Dendritic cell treated with granulocyte-macrophage colony-stimulating factor and Interleukin-4, amounts not matched to agents 40 ng/mL and 50 ng/mL, for 4 days (primary cell): ENCODE measurements around the gene ECT2L.
"Not testable (repeated sequence)": the region's sequence is repeated elsewhere in the genome, so short reads cannot be mapped to it uniquely, and the experiment has no call there.

Experiments
- H3K27ac Mint-ChIP-seq: one replicate; pipeline ENCODE4 v1.8.0; 2022; ENCODE audit warnings: mild to moderate bottlenecking, mixed read lengths
- H3K27me3 Mint-ChIP-seq: one replicate; pipeline ENCODE4 v1.8.0; 2022; ENCODE audit warnings: mild to moderate bottlenecking, mixed read lengths
- H3K36me3 Mint-ChIP-seq: one replicate; pipeline ENCODE4 v1.8.0; 2022; ENCODE audit warnings: low read depth, mixed read lengths
- H3K4me1 Mint-ChIP-seq: one replicate; pipeline ENCODE4 v1.8.0; 2022; ENCODE audit warnings: low read depth, mixed read lengths
- H3K4me3 Mint-ChIP-seq: one replicate; pipeline ENCODE4 v1.8.0; 2022; ENCODE audit warnings: mild to moderate bottlenecking, moderate library complexity, mixed read lengths
- H3K9me3 Mint-ChIP-seq: one replicate; pipeline ENCODE4 v1.8.0; 2022; ENCODE audit warnings: mixed read lengths
- intact Hi-C: fragments of 100-400 bp; cut with micrococcal nuclease; formaldehyde crosslinking; loops from one replicate; pipeline ENCODE4 v1.15.0; 2022

ECT2L gene

GRCh38 chr6:138907167-138907566, 111.3 kb downstream of the ECT2L start:
- H3K27ac Mint-ChIP-seq, result no peak overlapping the region
- H3K4me3 Mint-ChIP-seq, result no peak overlapping the region
- H3K9me3 Mint-ChIP-seq, result no peaks in the 10 kb centered on the region
- H3K4me1 Mint-ChIP-seq, result peaks cover 6% of the 10 kb centered on the region
- H3K27me3 Mint-ChIP-seq, result no peaks in the 10 kb centered on the region
- intact Hi-C loops, result no loop called here
- peaks cover 72% of the 10 kb centered on the region for H3K36me3 Mint-ChIP-seq

- Mint-ChIP-seq H3K27ac (no peak overlapping the region), H3K36me3 (peaks cover 83% of the 10 kb centered on the region)
These were observed 113.6 kb downstream of the ECT2L start for GRCh38 chr6:138909511-138909910.

GRCh38 chr6:138909975-138910374, 114.1 kb downstream of the ECT2L start:
- Mint-ChIP-seq H3K9me3 (no peaks in the 10 kb centered on the region), H3K36me3 (peaks cover 88% of the 10 kb centered on the region), H3K4me1 (peaks cover 6% of the 10 kb centered on the region), H3K27me3 (no peaks in the 10 kb centered on the region), H3K4me3 (no peak overlapping the region), H3K27ac (no peak overlapping the region)
- intact Hi-C loops, result no loop called here

More at GRCh38 chr6:138909511-138909910, 113.6 kb downstream of the ECT2L start:
- no peaks in the 10 kb centered on the region for H3K27me3 Mint-ChIP-seq
- no peaks in the 10 kb centered on the region for H3K9me3 Mint-ChIP-seq
- H3K4me1 Mint-ChIP-seq, result peaks cover 6% of the 10 kb centered on the region
- H3K4me3 Mint-ChIP-seq, result no peak overlapping the region
- intact Hi-C loops, result no loop called here

GRCh38 chr6:138912308-138912707, 116.4 kb downstream of the ECT2L start:
- Mint-ChIP-seq H3K27me3 (no peaks in the 10 kb centered on the region), H3K9me3 (no peaks in the 10 kb centered on the region)
- intact Hi-C loops, result no loop called here

GRCh38 chr6:138914701-138915100, 118.8 kb downstream of the ECT2L start:
- Mint-ChIP-seq H3K9me3 (no peaks in the 10 kb centered on the region), H3K36me3 (peaks cover 68% of the 10 kb centered on the region), H3K4me3 (no peak overlapping the region), H3K27ac (no peak overlapping the region), H3K27me3 (no peaks in the 10 kb centered on the region), H3K4me1 (no peaks in the 10 kb centered on the region)
- intact Hi-C loops, result no loop called here

More at GRCh38 chr6:138912308-138912707, 116.4 kb downstream of the ECT2L start:
- Mint-ChIP-seq H3K27ac (no peak overlapping the region), H3K36me3 (peaks cover 77% of the 10 kb centered on the region), H3K4me1 (no peaks in the 10 kb centered on the region), H3K4me3 (no peak overlapping the region)

GRCh38 chr6:138920906-138921305, 125.0 kb downstream of the ECT2L start:
- Mint-ChIP-seq H3K36me3 (peaks cover 24% of the 10 kb centered on the region), H3K27me3 (no peaks in the 10 kb centered on the region), H3K27ac (no peak overlapping the region), H3K4me3 (no peak overlapping the region), H3K9me3 (no peaks in the 10 kb centered on the region), H3K4me1 (no peaks in the 10 kb centered on the region)
- intact Hi-C loops, result no loop called here

- intact Hi-C loops, result no loop called here
- H3K27ac Mint-ChIP-seq, result no peak overlapping the region
- H3K4me3 Mint-ChIP-seq, result no peak overlapping the region
- no peaks in the 10 kb centered on the region for H3K27me3 Mint-ChIP-seq
- peaks cover 33% of the 10 kb centered on the region for H3K36me3 Mint-ChIP-seq
- no peaks in the 10 kb centered on the region for H3K4me1 Mint-ChIP-seq
- H3K9me3 Mint-ChIP-seq, result no peaks in the 10 kb centered on the region
These were observed 127.7 kb downstream of the ECT2L start for GRCh38 chr6:138923561-138923960.

- intact Hi-C loops, result no loop called here
- no peaks in the 10 kb centered on the region for H3K9me3 Mint-ChIP-seq
- no peak overlapping the region for H3K4me3 Mint-ChIP-seq
These were observed 129.9 kb downstream of the ECT2L start for GRCh38 chr6:138925806-138926205.

GRCh38 chr6:138926579-138926978, 130.7 kb downstream of the ECT2L start:
- Mint-ChIP-seq H3K27ac (no peak overlapping the region), H3K9me3 (no peaks in the 10 kb centered on the region), H3K4me1 (no peaks in the 10 kb centered on the region), H3K36me3 (peaks cover 18% of the 10 kb centered on the region), H3K27me3 (no peaks in the 10 kb centered on the region), H3K4me3 (no peak overlapping the region)
- intact Hi-C loops, result no loop called here

More at GRCh38 chr6:138925806-138926205, 129.9 kb downstream of the ECT2L start:
- H3K27ac Mint-ChIP-seq, result no peak overlapping the region
- H3K4me1 Mint-ChIP-seq, result no peaks in the 10 kb centered on the region
- H3K36me3 Mint-ChIP-seq, result peaks cover 18% of the 10 kb centered on the region
- H3K27me3 Mint-ChIP-seq, result no peaks in the 10 kb centered on the region

- intact Hi-C loops, result no loop called here
- H3K27me3 Mint-ChIP-seq, result no peaks in the 10 kb centered on the region
- H3K4me1 Mint-ChIP-seq, result no peaks in the 10 kb centered on the region
- peaks cover 3% of the 10 kb centered on the region for H3K9me3 Mint-ChIP-seq
- no peak overlapping the region for H3K4me3 Mint-ChIP-seq
- H3K27ac Mint-ChIP-seq, result no peak overlapping the region
- peaks cover 26% of the 10 kb centered on the region for H3K36me3 Mint-ChIP-seq
These were observed 135.8 kb downstream of the ECT2L start for GRCh38 chr6:138931660-138932059.

GRCh38 chr6:138936873-138937272, 141.0 kb downstream of the ECT2L start:
- H3K27me3 Mint-ChIP-seq, H3K27ac Mint-ChIP-seq, H3K4me3 Mint-ChIP-seq, H3K4me1 Mint-ChIP-seq: not testable (repeated sequence)
- peaks cover 14% of the 10 kb centered on the region for H3K9me3 Mint-ChIP-seq
- peaks cover 64% of the 10 kb centered on the region for H3K36me3 Mint-ChIP-seq
- intact Hi-C loops, result loop anchor here (2.0 kb wide), 1 partner anchor 26 kb away; no protein-coding TSS in a partner anchor

- no peaks in the 10 kb centered on the region for H3K27me3 Mint-ChIP-seq
- peaks cover 66% of the 10 kb centered on the region for H3K36me3 Mint-ChIP-seq
- no peaks in the 10 kb centered on the region for H3K9me3 Mint-ChIP-seq
- H3K4me1 Mint-ChIP-seq, result peaks cover 12% of the 10 kb centered on the region
- H3K4me3 Mint-ChIP-seq, result no peak overlapping the region
- H3K27ac Mint-ChIP-seq, result no peak overlapping the region
- intact Hi-C loops, result no loop called here
These were observed 147.3 kb downstream of the ECT2L start for GRCh38 chr6:138943089-138943625.

GRCh38 chr6:138944412-138944811, 148.5 kb downstream of the ECT2L start:
- Mint-ChIP-seq H3K27me3 (no peaks in the 10 kb centered on the region), H3K4me3 (no peak overlapping the region), H3K36me3 (peaks cover 63% of the 10 kb centered on the region), H3K4me1 (peaks cover 18% of the 10 kb centered on the region), H3K27ac (no peak overlapping the region), H3K9me3 (no peaks in the 10 kb centered on the region)
- intact Hi-C loops, result no loop called here

- H3K4me3 Mint-ChIP-seq, result no peak overlapping the region
- no peak overlapping the region for H3K27ac Mint-ChIP-seq
- no peaks in the 10 kb centered on the region for H3K27me3 Mint-ChIP-seq
- intact Hi-C loops, result loop anchor here (5.0 kb wide), 1 partner anchor 42 kb away; the partner anchor contains the start of gene REPS1
- H3K9me3 Mint-ChIP-seq, result no peaks in the 10 kb centered on the region
- peaks cover 21% of the 10 kb centered on the region for H3K4me1 Mint-ChIP-seq
- peaks cover 55% of the 10 kb centered on the region for H3K36me3 Mint-ChIP-seq
These were observed 149.5 kb downstream of the ECT2L start for GRCh38 chr6:138945354-138945753.

GRCh38 chr6:138948004-138948403, 152.1 kb downstream of the ECT2L start:
- intact Hi-C loops, result loop anchor here (5.0 kb wide), 1 partner anchor 39 kb away; the partner anchor contains the start of gene REPS1
- no peaks in the 10 kb centered on the region for H3K27me3 Mint-ChIP-seq
- H3K9me3 Mint-ChIP-seq, result no peaks in the 10 kb centered on the region
- peaks cover 30% of the 10 kb centered on the region for H3K36me3 Mint-ChIP-seq
- no peak overlapping the region for H3K27ac Mint-ChIP-seq
- peaks cover 23% of the 10 kb centered on the region for H3K4me1 Mint-ChIP-seq
- H3K4me3 Mint-ChIP-seq, result no peak overlapping the region
